Panc1 (cell line): Measurements from ENCODE around the gene SVOP.

Source experiments
- POLR2AphosphoS5 ChIP-seq: IDR thresholded peaks from 2 replicates; pipeline ENCODE4 v1.6.1; 2012; ENCODE audit warnings: mild to moderate bottlenecking, low read depth, low read length, moderate library complexity
- REST ChIP-seq, 2 experiments: IDR thresholded peaks; 2 replicates each; pipeline ENCODE4 v1.6.1; 2011 to 2012; ENCODE audit warnings: low read depth in 2 of 2, control low read depth in 1 of 2, low read length in 1 of 2, mild to moderate bottlenecking in 1 of 2, moderate library complexity in 1 of 2; ENCODE audit not compliant: insufficient read depth in 1 of 2
- SIN3A ChIP-seq: IDR thresholded peaks from 2 replicates; pipeline ENCODE4 v1.6.1; 2012; ENCODE audit warnings: low read depth, mild to moderate bottlenecking, low read length, moderate library complexity, borderline replicate concordance; ENCODE audit not compliant: insufficient read depth
- TF ChIP-seq, protein P1 (sequence below): fragments of 450-650 bp; IDR thresholded peaks from 2 replicates; pipeline ENCODE4 v1.5.1; 2017; ENCODE audit warnings: mild to moderate bottlenecking

GRCh38 chr12:108868781-108869180, 152.1 kb downstream of the SVOP start:
- TF ChIP-seq, protein P1, sequence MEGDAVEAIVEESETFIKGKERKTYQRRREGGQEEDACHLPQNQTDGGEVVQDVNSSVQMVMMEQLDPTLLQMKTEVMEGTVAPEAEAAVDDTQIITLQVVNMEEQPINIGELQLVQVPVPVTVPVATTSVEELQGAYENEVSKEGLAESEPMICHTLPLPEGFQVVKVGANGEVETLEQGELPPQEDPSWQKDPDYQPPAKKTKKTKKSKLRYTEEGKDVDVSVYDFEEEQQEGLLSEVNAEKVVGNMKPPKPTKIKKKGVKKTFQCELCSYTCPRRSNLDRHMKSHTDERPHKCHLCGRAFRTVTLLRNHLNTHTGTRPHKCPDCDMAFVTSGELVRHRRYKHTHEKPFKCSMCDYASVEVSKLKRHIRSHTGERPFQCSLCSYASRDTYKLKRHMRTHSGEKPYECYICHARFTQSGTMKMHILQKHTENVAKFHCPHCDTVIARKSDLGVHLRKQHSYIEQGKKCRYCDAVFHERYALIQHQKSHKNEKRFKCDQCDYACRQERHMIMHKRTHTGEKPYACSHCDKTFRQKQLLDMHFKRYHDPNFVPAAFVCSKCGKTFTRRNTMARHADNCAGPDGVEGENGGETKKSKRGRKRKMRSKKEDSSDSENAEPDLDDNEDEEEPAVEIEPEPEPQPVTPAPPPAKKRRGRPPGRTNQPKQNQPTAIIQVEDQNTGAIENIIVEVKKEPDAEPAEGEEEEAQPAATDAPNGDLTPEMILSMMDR: no peak
- no peak for TF ChIP-seq SIN3A
- TF ChIP-seq POLR2AphosphoS5: no peak
- no peak for TF ChIP-seq REST (IDR thresholded peaks at IDR 0.05; ENCODE audit: insufficient read depth in 1 of 2, low read depth in 2 of 2, low read length in 1 of 2)
